Epithelial cell of esophagus (primary cell): ENCODE results near the gene LGI4.

Source experiments
- DNase-seq: peaks from one replicate; pipeline ENCODE4 v3.0.0; 2010; ENCODE audit warnings: low read depth
- H3K4me3 ChIP-seq: 2 replicates; pipeline ENCODE4 v1.5.1; 2011; ENCODE audit warnings: mild to moderate bottlenecking, low read length, control low read depth
- TF ChIP-seq, protein P1 (sequence below): IDR thresholded peaks from 2 replicates; pipeline ENCODE4 v1.5.1; 2011; ENCODE audit warnings: low read depth, mild to moderate bottlenecking, low read length, control low read depth, inconsistent platforms; ENCODE audit not compliant: insufficient read depth; ENCODE audit errors: missing control alignments

Gene LGI4

GRCh38 chr19:35079826-35080225, 55.0 kb downstream of the LGI4 start:
- TF ChIP-seq, protein P1, sequence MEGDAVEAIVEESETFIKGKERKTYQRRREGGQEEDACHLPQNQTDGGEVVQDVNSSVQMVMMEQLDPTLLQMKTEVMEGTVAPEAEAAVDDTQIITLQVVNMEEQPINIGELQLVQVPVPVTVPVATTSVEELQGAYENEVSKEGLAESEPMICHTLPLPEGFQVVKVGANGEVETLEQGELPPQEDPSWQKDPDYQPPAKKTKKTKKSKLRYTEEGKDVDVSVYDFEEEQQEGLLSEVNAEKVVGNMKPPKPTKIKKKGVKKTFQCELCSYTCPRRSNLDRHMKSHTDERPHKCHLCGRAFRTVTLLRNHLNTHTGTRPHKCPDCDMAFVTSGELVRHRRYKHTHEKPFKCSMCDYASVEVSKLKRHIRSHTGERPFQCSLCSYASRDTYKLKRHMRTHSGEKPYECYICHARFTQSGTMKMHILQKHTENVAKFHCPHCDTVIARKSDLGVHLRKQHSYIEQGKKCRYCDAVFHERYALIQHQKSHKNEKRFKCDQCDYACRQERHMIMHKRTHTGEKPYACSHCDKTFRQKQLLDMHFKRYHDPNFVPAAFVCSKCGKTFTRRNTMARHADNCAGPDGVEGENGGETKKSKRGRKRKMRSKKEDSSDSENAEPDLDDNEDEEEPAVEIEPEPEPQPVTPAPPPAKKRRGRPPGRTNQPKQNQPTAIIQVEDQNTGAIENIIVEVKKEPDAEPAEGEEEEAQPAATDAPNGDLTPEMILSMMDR, result no peak
- no peak for DNase-seq

GRCh38 chr19:35077411-35078223, 57.2 kb downstream of the LGI4 start:
- H3K4me3 ChIP-seq, result no peak overlapping the region
- no peak for DNase-seq
- TF ChIP-seq, protein P1, result no peak

More at GRCh38 chr19:35079826-35080225, 55.0 kb downstream of the LGI4 start:
- no peak overlapping the region for H3K4me3 ChIP-seq

GRCh38 chr19:35076657-35077056, 58.2 kb downstream of the LGI4 start:
- no peak for DNase-seq
- no peak overlapping the region for H3K4me3 ChIP-seq
- TF ChIP-seq, protein P1, result no peak

DNA sequence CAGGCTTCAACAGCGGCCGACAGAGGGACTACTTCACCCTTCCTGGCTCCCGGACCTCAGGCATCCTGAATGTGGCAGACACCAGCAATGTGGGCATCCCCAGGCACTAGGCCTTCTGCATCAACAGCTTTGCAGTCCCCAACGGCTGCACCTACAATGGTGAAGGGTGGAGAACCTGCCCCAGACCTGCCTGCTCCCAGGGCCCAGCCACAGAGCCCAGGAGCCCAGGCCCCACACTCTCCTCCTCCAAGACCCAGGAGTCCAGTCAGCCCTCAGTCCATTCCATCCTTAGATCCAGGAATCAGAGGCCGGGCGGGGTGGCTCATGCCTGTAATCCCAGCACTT, 58.9 kb downstream of the LGI4 start:
- H3K4me3 ChIP-seq, result no peak overlapping the region
- no peak for DNase-seq
- TF ChIP-seq, protein P1, result no peak

DNA sequence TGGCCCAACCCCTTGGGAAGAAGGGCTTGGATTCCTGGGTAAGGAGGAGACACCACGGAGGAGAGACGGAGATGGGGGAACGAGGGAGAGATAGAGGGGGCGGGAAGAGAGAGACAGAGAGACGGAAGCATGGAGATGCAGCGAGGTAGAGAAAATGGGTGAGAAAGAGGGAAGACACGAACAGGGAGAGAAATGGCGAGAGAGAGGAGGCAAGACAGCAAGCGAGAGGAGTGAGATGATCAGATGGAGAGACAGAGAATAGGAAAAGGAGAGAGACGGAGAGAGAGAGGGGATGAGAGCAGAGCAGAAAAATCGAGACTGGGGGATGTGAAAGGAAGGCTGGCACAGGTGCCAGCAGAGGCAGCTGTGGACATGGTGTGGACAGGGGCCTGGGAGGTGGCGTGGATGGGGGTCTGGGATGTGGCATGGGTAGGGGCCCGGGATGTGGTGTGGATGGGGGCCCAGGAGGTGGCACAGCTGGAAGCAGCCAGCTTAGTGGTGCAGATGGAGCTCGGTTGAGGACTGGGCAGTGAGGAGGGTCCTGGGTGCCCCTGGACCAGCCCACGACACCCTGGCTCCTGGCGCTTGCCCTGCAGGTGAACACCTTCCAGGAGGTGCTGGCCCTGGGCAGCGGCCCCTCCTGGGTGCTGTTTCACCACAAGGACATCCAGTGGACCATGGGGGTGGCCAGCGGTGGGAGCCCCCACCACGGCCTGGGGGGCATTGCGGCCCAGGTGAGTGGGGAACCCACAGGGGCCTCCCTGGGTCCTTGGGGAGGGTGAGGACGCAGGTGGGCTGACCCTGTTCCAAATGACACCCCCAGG, 59.4 kb downstream of the LGI4 start:
- TF ChIP-seq, protein P1, result no peak
- DNase-seq, result no peak
- H3K4me3 ChIP-seq, result no peak overlapping the region
